A673 (cell line): Measurements from ENCODE around the gene ACOX3. TPM values are rescaled to one million over a fixed set of nuclear protein-coding genes. Genes with fewer than 3 reads are reported as not detected.

Source experiments
- BruUV-seq: library from RNA; stranded (reverse); fragments of 400-500 nt; replicated peaks from 2 replicates; lab custom pipeline; 2021; lab: Mats Ljungman, UMichigan
- CTCF ChIA-PET: fragments of 300-600 bp; sonication (Branson Sonifier 250); formaldehyde crosslinking; loops from one replicate; lab custom pipeline; 2022; ENCODE audit warnings: antibody characterized with exemption; lab: Charles Lee
- POLR2A ChIA-PET: fragments of 300-600 bp; sonication (Branson Sonifier 250); formaldehyde crosslinking; loops from one replicate; lab custom pipeline; 2022; ENCODE audit warnings: antibody characterized with exemption; ENCODE audit not compliant: low non-redundant PET; lab: Charles Lee
- DNase-seq: peaks from one replicate; pipeline ENCODE4 v3.0.0-alpha.2; 2015; ENCODE audit warnings: low spot score
- H3K27ac ChIP-seq: fragments of 200-600 bp; sonication (generic); 2 replicates; pipeline ENCODE4 v1.5.1; 2016; ENCODE audit warnings: mixed run types, low read depth, mild to moderate bottlenecking, mixed read lengths, antibody characterized with exemption, low read length; ENCODE audit not compliant: poor library complexity, severe bottlenecking
- H3K27me3 ChIP-seq: fragments of 200-600 bp; sonication (generic); replicated peaks from 2 replicates; pipeline ENCODE4 v1.6.1; 2017; ENCODE audit warnings: mixed run types, low read depth, mild to moderate bottlenecking, mixed read lengths, antibody characterized with exemption, low read length; ENCODE audit not compliant: insufficient read depth, poor library complexity
- H3K36me3 ChIP-seq: fragments of 200-600 bp; sonication (generic); 2 replicates; pipeline ENCODE4 v1.6.1; 2016; ENCODE audit warnings: mixed run types, mild to moderate bottlenecking, mixed read lengths, antibody characterized with exemption, low read length; ENCODE audit not compliant: insufficient read depth, poor library complexity, severe bottlenecking
- H3K4me1 ChIP-seq: fragments of 200-600 bp; sonication (generic); 2 replicates; pipeline ENCODE4 v1.6.1; 2017; ENCODE audit warnings: mixed run types, mild to moderate bottlenecking, mixed read lengths, antibody characterized with exemption, low read length; ENCODE audit not compliant: insufficient read depth, poor library complexity, severe bottlenecking
- H3K4me3 ChIP-seq: fragments of 200-600 bp; sonication (generic); 2 replicates; pipeline ENCODE4 v1.5.1; 2016; ENCODE audit warnings: low read depth, mixed run types, mild to moderate bottlenecking, mixed read lengths, low read length; ENCODE audit not compliant: poor library complexity, severe bottlenecking
- H3K9me3 ChIP-seq: fragments of 200-600 bp; sonication (generic); 2 replicates; pipeline ENCODE4 v1.6.1; 2016; ENCODE audit warnings: mixed run types, low read depth, mild to moderate bottlenecking, mixed read lengths, antibody characterized with exemption, low read length; ENCODE audit not compliant: poor library complexity, severe bottlenecking
- CTCF ChIP-seq: fragments of 300-800, 200-600 bp; sonication (generic); conservative IDR thresholded peaks from 2 replicates; pipeline ENCODE4 v1.5.1; 2017; ENCODE audit warnings: low read depth, mild to moderate bottlenecking, antibody characterized with exemption, low read length, moderate library complexity, mixed read lengths
- EZH2 ChIP-seq: fragments of 200-600 bp; sonication (generic); IDR thresholded peaks from 2 replicates; pipeline ENCODE4 v1.6.1; 2017; ENCODE audit warnings: borderline replicate concordance, low read depth, mild to moderate bottlenecking, mixed read lengths, antibody characterized with exemption, low read length; ENCODE audit not compliant: poor library complexity, severe bottlenecking
- intact Hi-C: fragments of 100-400 bp; cut with micrococcal nuclease; formaldehyde crosslinking; loops from one replicate; pipeline ENCODE4 v1.10.0; 2022; ENCODE audit not compliant: unreplicated experiment
- total RNA-seq: library from RNA; stranded (reverse); gene quantifications from 2 replicates; pipeline ENCODE4 v1.2.3, GENCODE V29; 2021

ACOX3 gene
- total RNA-seq, 1 experiment from 2014 or later: 14.3 TPM

- TF ChIP-seq CTCF (no peak), EZH2 (no peak)
- no peak overlapping the region for H3K4me3 ChIP-seq
- ChIA-PET CTCF (no interaction called here), POLR2A (no interaction called here)
- H3K36me3 ChIP-seq: no peaks in the 10 kb centered on the region
- no peak overlapping the region for H3K27ac ChIP-seq
- BruUV-seq: no TSS peak
- intact Hi-C loops: no loop called here
- H3K9me3 ChIP-seq: no peaks in the 10 kb centered on the region
- no peaks in the 10 kb centered on the region for H3K27me3 ChIP-seq
- no peaks in the 10 kb centered on the region for H3K4me1 ChIP-seq
- no peak for DNase-seq
These were observed 61.2 kb downstream of the ACOX3 start for GRCh38 chr4:8379281-8379680.

- Histone ChIP-seq H3K36me3 (no peaks in the 10 kb centered on the region), H3K9me3 (no peaks in the 10 kb centered on the region), H3K27me3 (no peaks in the 10 kb centered on the region), H3K4me1 (no peaks in the 10 kb centered on the region), H3K27ac (no peak overlapping the region), H3K4me3 (no peak overlapping the region)
- intact Hi-C loops: no loop called here
- BruUV-seq: no TSS peak
- CTCF ChIA-PET: no interaction called here
- no peak for DNase-seq
- TF ChIP-seq CTCF (no peak), EZH2 (no peak)
- POLR2A ChIA-PET: no interaction called here
These were observed 61.7 kb downstream of the ACOX3 start for GRCh38 chr4:8378776-8379175.

GRCh38 chr4:8378101-8378724, 62.3 kb downstream of the ACOX3 start:
- Histone ChIP-seq H3K27ac (no peak overlapping the region), H3K4me3 (no peak overlapping the region), H3K36me3 (no peaks in the 10 kb centered on the region), H3K27me3 (no peaks in the 10 kb centered on the region), H3K9me3 (no peaks in the 10 kb centered on the region), H3K4me1 (no peaks in the 10 kb centered on the region)
- BruUV-seq: no TSS peak
- intact Hi-C loops: no loop called here
- ChIA-PET POLR2A (no interaction called here), CTCF (no interaction called here)
- TF ChIP-seq EZH2 (no peak), CTCF (no peak)
- no peak for DNase-seq
